GM12878 (cell line): ENCODE measurements around the gene MEIOB. TPM values are rescaled to one million over a fixed set of nuclear protein-coding genes. Genes with fewer than 3 reads are reported as not detected.

Experiments used
- CTCF ChIP-seq, 3 experiments: IDR thresholded peaks in 2 of 3; conservative IDR thresholded peaks in 1 of 3; 2 replicates each; pipeline ENCODE4 v1.5.1; 2011; ENCODE audit warnings: low read depth in 3 of 3, low read length in 3 of 3, mild to moderate bottlenecking in 3 of 3, control low read depth in 2 of 3, moderate library complexity in 2 of 3, inconsistent platforms in 1 of 3, mixed read lengths in 1 of 3; ENCODE audit not compliant: control insufficient read depth in 2 of 3, insufficient read depth in 1 of 3; ENCODE audit errors: extremely low read depth in 1 of 3
- HDAC2 ChIP-seq: fragments of 200-600 bp; sonication (generic); IDR thresholded peaks from 2 replicates; pipeline ENCODE4 v1.6.1; 2017
- polyA plus RNA-seq, 11 experiments: library from polyadenylated mRNA; depleted of rRNA in 4 of 11; unstranded in 6 of 11; stranded (reverse) in 5 of 11; fragments of >200 nt; fragmentation: Nextera tagmentation in 4 of 11; fragmentation: Illumina TruSeq in 1 of 11; extraction: Ambion mirVana in 4 of 11; extraction: Trizol in 1 of 11; gene quantifications; 1 replicate in 1 of 11; 2 replicates in 10 of 11; pipeline versions ENCODE4 v1.2.1 to v1.2.3, GENCODE V29; 2011 to 2016; ENCODE audit warnings: inconsistent platforms in 2 of 11, missing spikeins in 2 of 11, low read depth in 1 of 11
- total RNA-seq, 4 experiments: library from RNA; depleted of rRNA in 3 of 4; stranded (reverse); fragments of >200 nt in 3 of 4; fragmentation: Illumina TruSeq in 1 of 4; extraction: Trizol in 1 of 4; gene quantifications; 2 replicates each; pipeline versions ENCODE4 v1.2.1 to v1.2.3, GENCODE V29; 2013 to 2021
- TF ChIP-seq, protein P1 (sequence below): IDR thresholded peaks from 2 replicates; pipeline ENCODE4 v1.6.1; 2011; ENCODE audit warnings: mild to moderate bottlenecking, low read depth, low read length, moderate library complexity; ENCODE audit not compliant: insufficient replicate concordance

The MEIOB gene
- total and polyA plus RNA-seq, 10 of the 15 experiments (the other 5 are each of a cell fraction or from before 2014, with no cell fraction given) = 0.04 to 0.26 (median 0.09) TPM; not detected in 5

DNA sequence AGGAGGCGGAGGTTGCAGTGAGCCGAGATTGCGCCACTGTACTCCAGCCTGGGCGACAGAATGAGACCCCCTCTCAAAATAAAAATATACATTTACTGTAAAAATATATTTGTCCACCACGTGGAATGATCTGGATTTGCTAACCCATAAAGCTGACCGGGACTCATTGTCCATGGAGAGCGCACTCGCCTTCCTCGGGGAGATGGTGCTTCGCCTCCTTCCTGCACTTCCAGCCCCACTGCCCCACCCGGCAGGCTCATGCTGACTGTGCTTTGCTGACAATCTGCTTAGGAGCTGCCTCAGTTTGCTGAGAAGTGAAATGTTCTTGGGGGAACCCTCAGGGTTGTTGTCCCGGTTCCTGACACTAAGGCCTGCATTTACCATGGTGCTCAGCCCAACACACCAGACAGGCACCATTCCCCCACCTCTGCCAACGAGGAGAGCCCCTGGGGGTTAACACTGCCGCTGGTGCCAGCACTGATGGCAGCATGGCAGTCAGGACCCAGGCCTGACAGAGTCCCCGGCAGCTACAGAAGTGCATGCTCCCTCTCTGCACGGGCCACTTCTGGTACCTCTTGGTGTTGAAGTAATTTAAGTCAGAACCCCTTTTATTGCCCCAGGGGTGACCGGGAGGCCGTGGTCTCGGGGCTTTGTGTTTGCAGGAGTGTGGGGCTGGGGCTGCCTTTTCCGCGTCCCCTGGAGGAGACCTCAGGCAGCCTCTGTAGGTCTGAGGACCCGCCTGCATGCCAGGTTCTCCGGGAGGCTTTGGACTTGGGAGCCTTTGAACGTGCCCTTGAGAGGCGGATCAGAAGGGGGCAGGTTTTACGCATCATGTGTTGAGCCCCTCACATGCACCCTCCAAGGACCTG lies 86.8 kb downstream of the MEIOB start (continued):
- TF ChIP-seq, protein P1, sequence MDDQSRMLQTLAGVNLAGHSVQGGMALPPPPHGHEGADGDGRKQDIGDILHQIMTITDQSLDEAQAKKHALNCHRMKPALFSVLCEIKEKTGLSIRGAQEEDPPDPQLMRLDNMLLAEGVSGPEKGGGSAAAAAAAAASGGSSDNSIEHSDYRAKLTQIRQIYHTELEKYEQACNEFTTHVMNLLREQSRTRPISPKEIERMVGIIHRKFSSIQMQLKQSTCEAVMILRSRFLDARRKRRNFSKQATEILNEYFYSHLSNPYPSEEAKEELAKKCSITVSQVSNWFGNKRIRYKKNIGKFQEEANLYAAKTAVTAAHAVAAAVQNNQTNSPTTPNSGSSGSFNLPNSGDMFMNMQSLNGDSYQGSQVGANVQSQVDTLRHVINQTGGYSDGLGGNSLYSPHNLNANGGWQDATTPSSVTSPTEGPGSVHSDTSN = no peak
- TF ChIP-seq CTCF (IDR thresholded peaks at IDR 0.05 in 2 of 3, conservative IDR thresholded peaks at IDR 0.05 in 1 of 3; ENCODE audit: control insufficient read depth in 2 of 3, extremely low read depth in 1 of 3, insufficient read depth in 1 of 3, low read depth in 3 of 3, low read length in 3 of 3) = no peak
- no peak for TF ChIP-seq HDAC2

Other genes with a start within 250 kb of the MEIOB start
Only the 7 nearest of the 25 such genes appear.
- 0.11 TPM in 1 of 2 replicates, not detected in the other for gene IGFALS, start 78.5 kb downstream of the MEIOB start, total RNA-seq (2014; rRNA removed)
- not detected in 2 replicates for gene IGFALS, start 78.5 kb downstream of the MEIOB start, total RNA-seq (2014; rRNA removed; fragmentation: Illumina TruSeq; extraction: Trizol)
- gene IGFALS, start 78.5 kb downstream of the MEIOB start, total RNA-seq (2021) = not detected in 2 replicates
- not detected in 2 replicates for gene IGFALS, start 78.5 kb downstream of the MEIOB start, polyA plus RNA-seq (2011; rRNA removed)
- gene IGFALS, start 78.5 kb downstream of the MEIOB start, polyA plus RNA-seq (2014; fragmentation: Illumina TruSeq; extraction: Trizol) = not detected in 2 replicates
- not detected for gene IGFALS, start 78.5 kb downstream of the MEIOB start, polyA plus RNA-seq (2014; fragmentation: Nextera tagmentation; extraction: Ambion mirVana)
- gene IGFALS, start 78.5 kb downstream of the MEIOB start, polyA plus RNA-seq (2014; rRNA removed) = 0.04 TPM in 1 of 2 replicates, not detected in the other
- not detected for gene IGFALS, start 78.5 kb downstream of the MEIOB start, polyA plus RNA-seq (2016; fragmentation: Nextera tagmentation; extraction: Ambion mirVana)
- gene HAGH, start 45.3 kb downstream of the MEIOB start, total RNA-seq (2014; rRNA removed) = 31.5 and 37.5 TPM in 2 replicates
- gene HAGH, start 45.3 kb downstream of the MEIOB start, total RNA-seq (2014; rRNA removed; fragmentation: Illumina TruSeq; extraction: Trizol) = 18.9 and 22.6 TPM in 2 replicates
- gene HAGH, start 45.3 kb downstream of the MEIOB start, total RNA-seq (2021) = 24.9 and 26.2 TPM in 2 replicates
- 6.4 and 12.1 TPM in 2 replicates for gene HAGH, start 45.3 kb downstream of the MEIOB start, polyA plus RNA-seq (2011; rRNA removed)
- gene HAGH, start 45.3 kb downstream of the MEIOB start, polyA plus RNA-seq (2014; fragmentation: Illumina TruSeq; extraction: Trizol) = 7.8 and 19.9 TPM in 2 replicates
- gene HAGH, start 45.3 kb downstream of the MEIOB start, polyA plus RNA-seq (2014; fragmentation: Nextera tagmentation; extraction: Ambion mirVana) = 1 to 10 TPM; 2.0 to 2.3 TPM
- 47.3 and 50.1 TPM in 2 replicates for gene HAGH, start 45.3 kb downstream of the MEIOB start, polyA plus RNA-seq (2014; rRNA removed)
- 10 to 100 TPM; 37.8 to 43.3 TPM for gene HAGH, start 45.3 kb downstream of the MEIOB start, polyA plus RNA-seq (2016; fragmentation: Nextera tagmentation; extraction: Ambion mirVana)
- gene FAHD1, start 45.0 kb downstream of the MEIOB start, total RNA-seq (2014; rRNA removed) = 36.1 and 43.0 TPM in 2 replicates
- 15.1 and 15.8 TPM in 2 replicates for gene FAHD1, start 45.0 kb downstream of the MEIOB start, total RNA-seq (2014; rRNA removed; fragmentation: Illumina TruSeq; extraction: Trizol)
- gene FAHD1, start 45.0 kb downstream of the MEIOB start, total RNA-seq (2021) = 18.5 and 23.4 TPM in 2 replicates
- 16.4 and 19.1 TPM in 2 replicates for gene FAHD1, start 45.0 kb downstream of the MEIOB start, polyA plus RNA-seq (2011; rRNA removed)
- 13.2 and 13.3 TPM in 2 replicates for gene FAHD1, start 45.0 kb downstream of the MEIOB start, polyA plus RNA-seq (2014; fragmentation: Illumina TruSeq; extraction: Trizol)
- 1 to 10 TPM; 4.3 to 10.0 TPM for gene FAHD1, start 45.0 kb downstream of the MEIOB start, polyA plus RNA-seq (2014; fragmentation: Nextera tagmentation; extraction: Ambion mirVana)
- gene FAHD1, start 45.0 kb downstream of the MEIOB start, polyA plus RNA-seq (2014; rRNA removed) = 35.0 and 41.8 TPM in 2 replicates
- gene FAHD1, start 45.0 kb downstream of the MEIOB start, polyA plus RNA-seq (2016; fragmentation: Nextera tagmentation; extraction: Ambion mirVana) = 10 to 100 TPM; 29.8 to 32.8 TPM
- not detected in 2 replicates for gene HS3ST6, start 46.3 kb upstream of the MEIOB start, total RNA-seq (2014; rRNA removed)
- not detected in 2 replicates for gene HS3ST6, start 46.3 kb upstream of the MEIOB start, total RNA-seq (2014; rRNA removed; fragmentation: Illumina TruSeq; extraction: Trizol)
- not detected in 2 replicates for gene HS3ST6, start 46.3 kb upstream of the MEIOB start, total RNA-seq (2021)
- gene HS3ST6, start 46.3 kb upstream of the MEIOB start, polyA plus RNA-seq (2011; rRNA removed) = not detected in 2 replicates
- not detected in 2 replicates for gene HS3ST6, start 46.3 kb upstream of the MEIOB start, polyA plus RNA-seq (2014; fragmentation: Illumina TruSeq; extraction: Trizol)
- not detected for gene HS3ST6, start 46.3 kb upstream of the MEIOB start, polyA plus RNA-seq (2014; fragmentation: Nextera tagmentation; extraction: Ambion mirVana)
- gene HS3ST6, start 46.3 kb upstream of the MEIOB start, polyA plus RNA-seq (2014; rRNA removed) = not detected in 2 replicates
- not detected for gene HS3ST6, start 46.3 kb upstream of the MEIOB start, polyA plus RNA-seq (2016; fragmentation: Nextera tagmentation; extraction: Ambion mirVana)
- gene MSRB1, start 71.0 kb upstream of the MEIOB start, total RNA-seq (2014; rRNA removed) = 20.1 and 23.7 TPM in 2 replicates
- 15.7 and 17.9 TPM in 2 replicates for gene MSRB1, start 71.0 kb upstream of the MEIOB start, total RNA-seq (2014; rRNA removed; fragmentation: Illumina TruSeq; extraction: Trizol)
- gene MSRB1, start 71.0 kb upstream of the MEIOB start, total RNA-seq (2021) = 24.5 and 27.7 TPM in 2 replicates
- 17.4 and 30.7 TPM in 2 replicates for gene MSRB1, start 71.0 kb upstream of the MEIOB start, polyA plus RNA-seq (2011; rRNA removed)
- gene MSRB1, start 71.0 kb upstream of the MEIOB start, polyA plus RNA-seq (2014; fragmentation: Illumina TruSeq; extraction: Trizol) = 5.1 and 22.0 TPM in 2 replicates
- gene MSRB1, start 71.0 kb upstream of the MEIOB start, polyA plus RNA-seq (2014; fragmentation: Nextera tagmentation; extraction: Ambion mirVana) = 1 to 10 TPM; 5.1 to 9.3 TPM
- gene MSRB1, start 71.0 kb upstream of the MEIOB start, polyA plus RNA-seq (2014; rRNA removed) = 35.7 and 38.6 TPM in 2 replicates
- 10 to 100 TPM; 41.2 to 48.6 TPM for gene MSRB1, start 71.0 kb upstream of the MEIOB start, polyA plus RNA-seq (2016; fragmentation: Nextera tagmentation; extraction: Ambion mirVana)
- gene RPL3L, start 82.5 kb upstream of the MEIOB start, total RNA-seq (2014; rRNA removed) = not detected in 2 replicates
- gene RPL3L, start 82.5 kb upstream of the MEIOB start, total RNA-seq (2014; rRNA removed; fragmentation: Illumina TruSeq; extraction: Trizol) = not detected in 2 replicates
- gene RPL3L, start 82.5 kb upstream of the MEIOB start, total RNA-seq (2021) = not detected in 2 replicates
- not detected in 2 replicates for gene RPL3L, start 82.5 kb upstream of the MEIOB start, polyA plus RNA-seq (2011; rRNA removed)
- not detected in 2 replicates for gene RPL3L, start 82.5 kb upstream of the MEIOB start, polyA plus RNA-seq (2014; fragmentation: Illumina TruSeq; extraction: Trizol)
- under 1 TPM in 1 of 2 experiments, not detected in 1; 0.07 TPM for gene RPL3L, start 82.5 kb upstream of the MEIOB start, polyA plus RNA-seq (2014; fragmentation: Nextera tagmentation; extraction: Ambion mirVana)
- not detected in 2 replicates for gene RPL3L, start 82.5 kb upstream of the MEIOB start, polyA plus RNA-seq (2014; rRNA removed)
- under 1 TPM; 0.10 to 0.12 TPM for gene RPL3L, start 82.5 kb upstream of the MEIOB start, polyA plus RNA-seq (2016; fragmentation: Nextera tagmentation; extraction: Ambion mirVana)
- 233 and 275 TPM in 2 replicates for gene NDUFB10, start 87.4 kb upstream of the MEIOB start, total RNA-seq (2014; rRNA removed)
- 104 and 109 TPM in 2 replicates for gene NDUFB10, start 87.4 kb upstream of the MEIOB start, total RNA-seq (2014; rRNA removed; fragmentation: Illumina TruSeq; extraction: Trizol)
- gene NDUFB10, start 87.4 kb upstream of the MEIOB start, total RNA-seq (2021) = 149 and 150 TPM in 2 replicates
- gene NDUFB10, start 87.4 kb upstream of the MEIOB start, polyA plus RNA-seq (2011; rRNA removed) = 29.3 and 52.2 TPM in 2 replicates
- 61.0 and 87.2 TPM in 2 replicates for gene NDUFB10, start 87.4 kb upstream of the MEIOB start, polyA plus RNA-seq (2014; fragmentation: Illumina TruSeq; extraction: Trizol)
- 100 to 1,000 TPM in 1 of 2 experiments, 10 to 100 TPM in 1; 67.5 to 102 TPM for gene NDUFB10, start 87.4 kb upstream of the MEIOB start, polyA plus RNA-seq (2014; fragmentation: Nextera tagmentation; extraction: Ambion mirVana)
- 279 and 285 TPM in 2 replicates for gene NDUFB10, start 87.4 kb upstream of the MEIOB start, polyA plus RNA-seq (2014; rRNA removed)
- gene NDUFB10, start 87.4 kb upstream of the MEIOB start, polyA plus RNA-seq (2016; fragmentation: Nextera tagmentation; extraction: Ambion mirVana) = 100 to 1,000 TPM; 306 to 319 TPM